Hepatocyte (in vitro differentiated cells): ENCODE data around the gene SLC22A13.

ENCODE experiments used
- EZH2phosphoT487 ChIP-seq: fragments of 200-600 bp; sonication (generic); IDR thresholded peaks from one replicate; pipeline ENCODE4 v1.6.1; 2018; ENCODE audit warnings: antibody characterized with exemption, mild to moderate bottlenecking, low read depth, moderate library complexity; ENCODE audit not compliant: unreplicated experiment, severe bottlenecking
- TF ChIP-seq, protein P1 (sequence below): fragments of 200-600 bp; sonication (generic); IDR thresholded peaks from 2 replicates; pipeline ENCODE4 v1.5.1; 2016; ENCODE audit warnings: antibody characterized with exemption, mild to moderate bottlenecking; ENCODE audit not compliant: poor library complexity

- TF ChIP-seq EZH2phosphoT487 = no peak
- TF ChIP-seq, protein P1, sequence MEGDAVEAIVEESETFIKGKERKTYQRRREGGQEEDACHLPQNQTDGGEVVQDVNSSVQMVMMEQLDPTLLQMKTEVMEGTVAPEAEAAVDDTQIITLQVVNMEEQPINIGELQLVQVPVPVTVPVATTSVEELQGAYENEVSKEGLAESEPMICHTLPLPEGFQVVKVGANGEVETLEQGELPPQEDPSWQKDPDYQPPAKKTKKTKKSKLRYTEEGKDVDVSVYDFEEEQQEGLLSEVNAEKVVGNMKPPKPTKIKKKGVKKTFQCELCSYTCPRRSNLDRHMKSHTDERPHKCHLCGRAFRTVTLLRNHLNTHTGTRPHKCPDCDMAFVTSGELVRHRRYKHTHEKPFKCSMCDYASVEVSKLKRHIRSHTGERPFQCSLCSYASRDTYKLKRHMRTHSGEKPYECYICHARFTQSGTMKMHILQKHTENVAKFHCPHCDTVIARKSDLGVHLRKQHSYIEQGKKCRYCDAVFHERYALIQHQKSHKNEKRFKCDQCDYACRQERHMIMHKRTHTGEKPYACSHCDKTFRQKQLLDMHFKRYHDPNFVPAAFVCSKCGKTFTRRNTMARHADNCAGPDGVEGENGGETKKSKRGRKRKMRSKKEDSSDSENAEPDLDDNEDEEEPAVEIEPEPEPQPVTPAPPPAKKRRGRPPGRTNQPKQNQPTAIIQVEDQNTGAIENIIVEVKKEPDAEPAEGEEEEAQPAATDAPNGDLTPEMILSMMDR = no peak
These were observed 51.7 kb downstream of the SLC22A13 start for GRCh38 chr3:38317192-38317759.
